Effector memory CD8-positive, alpha-beta T cell (primary cell): ENCODE measurements around the gene SLC16A6.
"Not testable (repeated sequence)": the region's sequence is repeated elsewhere in the genome, so short reads cannot be mapped to it uniquely, and the experiment has no call there.

Source experiments
- ATAC-seq: fragments of 150-1000 bp; cut with Tn5 transposase; replicated peaks from 2 replicates; pipeline ENCODE4 v1.10.0; 2021; ENCODE audit warnings: mild to moderate bottlenecking, moderate library complexity
- DNase-seq, 3 experiments: peaks; one replicate each; pipeline ENCODE4 v3.0.0; 2021
- H3K27ac Mint-ChIP-seq, 2 donors: one replicate each; pipeline ENCODE4 v1.8.0; 2022; ENCODE audit warnings: mild to moderate bottlenecking in 2 of 2, mixed read lengths in 2 of 2, moderate library complexity in 2 of 2
- H3K27me3 Mint-ChIP-seq, 2 donors: one replicate each; pipeline ENCODE4 v1.8.0; 2022; ENCODE audit warnings: mixed read lengths in 2 of 2
- H3K36me3 Mint-ChIP-seq: one replicate; pipeline ENCODE4 v1.8.0; 2022; ENCODE audit warnings: mild to moderate bottlenecking, moderate library complexity, mixed read lengths; ENCODE audit not compliant: insufficient read depth
- H3K4me1 Mint-ChIP-seq, 2 donors: one replicate each; pipeline ENCODE4 v1.8.0; 2022; ENCODE audit warnings: low read depth in 2 of 2, mixed read lengths in 2 of 2
- H3K4me3 Mint-ChIP-seq, 2 donors: one replicate each; pipeline ENCODE4 v1.8.0; 2022; ENCODE audit warnings: mild to moderate bottlenecking in 2 of 2, mixed read lengths in 2 of 2, moderate library complexity in 2 of 2
- H3K9me3 Mint-ChIP-seq, 2 donors: one replicate each; pipeline ENCODE4 v1.8.0; 2022; ENCODE audit warnings: mixed read lengths in 2 of 2
- total RNA-seq, 9 experiments: gene quantifications; one replicate each; lab custom pipeline; 2026; lab: John Stamatoyannopoulos, UW

The SLC16A6 gene
- total RNA-seq = 6.5 to 20.2 (median 14.9) reads per million in 9 experiments

- H3K4me1 Mint-ChIP-seq = peaks cover 44 to 59% of the 10 kb centered on the region in 2 donors
- H3K27me3 Mint-ChIP-seq = no peaks in the 10 kb centered on the region
- H3K4me3 Mint-ChIP-seq = peak within 1 kb of the TSS; percentile 98 to 100
- peak within 1 kb of the TSS; percentile 100 for H3K27ac Mint-ChIP-seq
- no peaks in the 10 kb centered on the region for H3K9me3 Mint-ChIP-seq
- DNase-seq (peak; percentile 80 to 85 (median 80)), ATAC-seq (peak; percentile 55)
- H3K36me3 Mint-ChIP-seq = peaks cover 34% of the 10 kb centered on the region
These were observed at the start of gene SLC16A6, which contains the start of gene ARSG for GRCh38 chr17:68290955-68291835. TSS of gene SLC16A6 (minus strand) at chr17:68291127. CDS start at chr17:68278320, 12,807 bp downstream. TSS of gene ARSG (plus strand) at chr17:68291495. CDS start at chr17:68307494, 15,999 bp downstream.

DNA sequence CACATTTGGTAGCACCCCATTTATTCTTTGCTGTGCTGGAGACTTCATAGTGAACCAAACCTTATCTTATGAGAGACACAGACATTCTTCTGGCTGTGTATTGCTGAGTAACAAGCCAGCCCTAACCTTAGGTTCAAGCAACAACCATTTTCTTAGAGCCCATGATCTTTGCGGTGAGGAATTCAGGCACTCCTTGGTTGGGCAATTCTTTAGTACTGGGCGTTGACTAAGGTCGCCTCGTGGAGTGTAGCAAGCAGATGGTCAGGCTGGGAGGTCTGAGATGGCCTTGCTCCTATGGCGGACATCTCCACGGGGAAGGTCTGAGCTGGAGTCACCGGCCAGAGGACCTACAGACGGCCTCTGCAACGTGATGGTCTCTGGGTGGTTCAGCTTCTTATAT lies 43.5 kb upstream of the SLC16A6 start:
- Mint-ChIP-seq H3K27ac (no peak overlapping the region), H3K4me1 (peaks cover 14 to 21% of the 10 kb centered on the region in 2 donors), H3K4me3 (no peak overlapping the region), H3K36me3 (no peaks in the 10 kb centered on the region), H3K27me3 (no peaks in the 10 kb centered on the region), H3K9me3 (peaks cover 0 to 8% of the 10 kb centered on the region in 2 donors)
- DNase-seq (no peak), ATAC-seq (no peak)

DNA sequence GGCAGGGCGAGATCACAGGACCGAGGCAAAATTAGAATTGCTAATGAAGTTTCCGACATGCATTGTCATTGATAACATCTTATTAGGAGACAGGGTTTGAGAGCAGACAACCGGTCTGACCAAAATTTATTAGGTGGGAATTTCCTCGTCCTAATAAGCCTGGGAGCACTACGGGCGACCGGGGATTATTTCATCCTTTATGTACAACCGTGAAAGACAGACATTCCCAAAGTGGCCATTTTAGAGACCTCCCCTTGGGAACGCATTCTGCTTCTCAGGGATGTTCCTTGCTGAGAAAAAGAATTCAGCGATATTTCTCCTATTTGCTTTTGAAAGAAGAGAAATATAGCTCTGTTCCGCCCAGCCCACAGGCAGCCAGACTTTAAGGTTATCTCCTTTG lies 41.0 kb upstream of the SLC16A6 start:
- DNase-seq, H3K9me3 Mint-ChIP-seq, ATAC-seq, H3K27me3 Mint-ChIP-seq, H3K27ac Mint-ChIP-seq, H3K36me3 Mint-ChIP-seq, H3K4me3 Mint-ChIP-seq: not testable (repeated sequence)
- peaks cover 15 to 19% of the 10 kb centered on the region in 2 donors for H3K4me1 Mint-ChIP-seq

DNA sequence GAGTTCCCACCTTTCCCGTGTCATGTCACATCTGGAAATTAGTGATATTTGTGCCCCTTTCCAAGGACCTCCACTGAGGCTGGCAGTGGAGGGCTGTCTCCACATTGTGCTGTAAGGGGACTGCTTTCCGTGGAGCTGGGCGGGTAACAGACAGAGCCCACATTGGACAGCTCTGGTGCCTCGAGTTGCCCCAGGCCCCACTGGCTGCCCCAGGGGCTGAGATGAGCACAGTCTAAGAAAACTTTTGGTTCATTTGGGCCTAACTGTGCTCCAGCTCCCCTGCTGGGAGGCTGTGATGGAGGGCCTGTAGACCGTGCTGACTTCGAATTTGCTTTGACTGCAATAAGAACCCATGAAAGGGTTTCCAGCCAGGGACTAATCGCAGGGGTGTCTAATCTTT lies 38.4 kb upstream of the SLC16A6 start:
- Mint-ChIP-seq H3K9me3 (peaks cover 0 to 8% of the 10 kb centered on the region in 2 donors), H3K27ac (no peak overlapping the region), H3K36me3 (no peaks in the 10 kb centered on the region), H3K4me1 (peaks cover 20 to 23% of the 10 kb centered on the region in 2 donors), H3K4me3 (no peak overlapping the region), H3K27me3 (no peaks in the 10 kb centered on the region)
- no peak for DNase-seq
- ATAC-seq = no peak

DNA sequence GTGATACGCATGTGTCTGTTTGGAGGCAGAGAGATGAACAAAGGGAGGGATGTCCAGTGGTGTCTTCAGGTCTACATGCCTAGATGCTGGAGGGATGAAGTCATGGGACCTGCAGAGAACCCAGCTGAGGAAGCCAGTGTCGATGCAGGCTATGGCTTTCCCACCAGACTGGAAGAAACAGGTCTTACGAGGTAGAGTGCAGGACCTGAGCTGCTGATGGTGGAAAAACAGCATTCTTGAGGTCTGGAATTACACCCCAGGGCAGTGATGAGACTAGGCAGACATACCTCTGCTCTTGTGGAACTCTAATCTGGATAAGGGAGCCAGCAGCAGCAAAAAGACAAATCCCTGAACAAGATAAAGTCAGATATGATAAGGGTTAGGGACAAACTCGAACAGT lies 37.7 kb upstream of the SLC16A6 start:
- Mint-ChIP-seq H3K36me3 (no peaks in the 10 kb centered on the region), H3K9me3 (peaks cover 0 to 8% of the 10 kb centered on the region in 2 donors), H3K27ac (no peak overlapping the region), H3K27me3 (no peaks in the 10 kb centered on the region), H3K4me3 (no peak overlapping the region), H3K4me1 (peaks cover 23 to 24% of the 10 kb centered on the region in 2 donors)
- ATAC-seq (no peak), DNase-seq (no peak)

DNA sequence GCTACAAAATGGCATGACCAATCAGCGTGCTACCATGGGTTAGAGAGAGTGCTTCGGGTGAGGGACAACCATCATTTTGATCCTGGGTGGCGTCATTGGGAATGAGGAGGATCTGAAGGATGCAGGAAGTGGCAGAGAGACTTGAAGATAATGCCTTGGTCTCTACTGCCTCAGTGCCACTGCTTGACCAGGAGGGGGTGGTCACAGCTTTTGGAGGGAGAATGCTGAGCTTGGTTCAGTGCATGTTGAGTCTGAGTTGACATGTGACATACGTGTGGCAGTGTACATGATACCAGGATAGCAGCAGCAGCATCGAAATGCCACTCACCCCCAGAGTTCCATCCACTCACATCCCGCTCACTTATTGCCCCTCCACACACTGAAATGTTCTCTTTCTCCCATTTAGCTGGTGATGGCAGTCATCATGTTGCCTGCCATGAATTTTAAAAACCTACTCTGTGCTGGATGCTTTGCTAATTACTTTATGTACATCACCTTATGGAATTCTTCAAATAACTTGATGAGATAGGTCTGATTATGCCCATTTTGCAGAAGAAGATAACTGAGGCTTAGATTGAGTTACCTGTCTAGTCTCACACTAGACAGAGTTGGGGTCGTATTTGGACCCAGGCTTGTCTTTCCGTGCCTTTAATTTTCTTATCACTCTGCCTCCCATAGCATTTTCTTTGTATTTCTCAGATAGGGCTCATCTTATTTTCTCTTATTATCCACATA lies 37.1 kb upstream of the SLC16A6 start:
- Mint-ChIP-seq H3K4me3 (no peak overlapping the region), H3K27me3 (no peaks in the 10 kb centered on the region), H3K4me1 (peaks cover 23 to 24% of the 10 kb centered on the region in 2 donors), H3K27ac (peak overlapping the region in 1 of 2 donors; percentile 21), H3K9me3 (peaks cover 0 to 8% of the 10 kb centered on the region in 2 donors), H3K36me3 (no peaks in the 10 kb centered on the region)
- DNase-seq (no peak), ATAC-seq (no peak)

- no peaks in the 10 kb centered on the region for H3K36me3 Mint-ChIP-seq
- DNase-seq (no peak), ATAC-seq (peak; percentile 12)
- peaks cover 21 to 22% of the 10 kb centered on the region in 2 donors for H3K4me1 Mint-ChIP-seq
- peaks cover 0 to 8% of the 10 kb centered on the region in 2 donors for H3K9me3 Mint-ChIP-seq
- H3K27ac Mint-ChIP-seq = peak overlapping the region in 1 of 2 donors; percentile 12
- H3K4me3 Mint-ChIP-seq = no peak overlapping the region
- no peaks in the 10 kb centered on the region for H3K27me3 Mint-ChIP-seq
These were observed 35.8 kb upstream of the SLC16A6 start for GRCh38 chr17:68326681-68327080.

DNA sequence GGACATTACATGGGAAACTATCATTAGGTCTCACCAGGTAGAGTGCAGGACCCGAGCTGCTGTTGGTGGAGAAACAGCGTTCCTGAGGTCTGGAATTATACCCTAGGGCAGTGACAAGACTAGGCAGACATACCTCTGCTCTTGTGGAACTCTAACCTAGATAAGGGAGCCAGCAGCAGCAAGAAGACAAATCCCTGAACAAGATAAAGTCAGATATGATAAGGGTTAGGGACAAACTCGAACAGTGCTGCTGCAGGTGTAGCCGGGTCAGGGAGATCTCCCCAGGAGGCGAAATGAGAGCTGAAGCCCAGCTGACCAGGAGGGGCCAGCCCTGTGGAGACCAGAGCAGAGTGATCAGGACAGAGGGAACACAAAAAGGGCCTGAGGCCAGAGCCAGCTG lies 35.0 kb upstream of the SLC16A6 start:
- Mint-ChIP-seq H3K4me3 (no peak overlapping the region), H3K27me3 (no peaks in the 10 kb centered on the region), H3K4me1 (peaks cover 21 to 22% of the 10 kb centered on the region in 2 donors), H3K36me3 (no peaks in the 10 kb centered on the region), H3K27ac (no peak overlapping the region), H3K9me3 (peaks cover 0 to 8% of the 10 kb centered on the region in 2 donors)
- DNase-seq (no peak), ATAC-seq (no peak)

DNA sequence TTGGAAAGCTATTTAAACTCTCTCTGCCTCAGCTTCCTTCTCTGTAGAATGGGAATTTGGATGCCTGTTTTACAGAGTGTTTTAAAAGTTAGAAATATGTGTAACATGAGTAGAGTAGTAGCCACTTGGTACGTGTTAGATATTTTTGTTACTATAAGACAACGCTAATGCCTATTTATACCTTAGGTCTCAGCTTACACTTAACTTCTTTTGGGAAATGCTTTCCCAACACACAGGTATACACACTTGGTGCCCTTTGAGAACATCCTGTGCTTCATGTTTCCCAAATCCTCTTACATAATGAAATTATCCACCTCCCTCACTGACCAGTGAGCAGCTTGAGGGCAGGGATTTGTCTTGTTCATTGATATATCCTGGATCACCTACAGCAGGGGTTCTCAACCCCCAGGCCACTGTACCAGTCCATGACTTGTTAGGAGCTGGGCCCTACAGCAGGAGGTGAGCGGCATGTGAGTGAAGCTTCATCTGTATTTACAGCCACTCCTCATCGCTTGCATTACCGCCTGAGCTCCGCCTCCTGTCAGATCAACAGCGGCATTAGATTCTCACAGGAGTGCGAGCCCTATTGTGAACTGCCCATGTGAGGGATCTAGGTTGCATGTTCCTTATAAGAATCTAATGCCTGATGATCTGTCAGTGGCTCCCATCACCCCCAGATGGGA lies 33.9 kb upstream of the SLC16A6 start:
- Mint-ChIP-seq H3K27me3 (no peaks in the 10 kb centered on the region), H3K27ac (no peak overlapping the region), H3K36me3 (no peaks in the 10 kb centered on the region), H3K4me1 (peaks cover 27 to 30% of the 10 kb centered on the region in 2 donors), H3K4me3 (no peak overlapping the region), H3K9me3 (no peaks in the 10 kb centered on the region)
- no peak for ATAC-seq
- no peak for DNase-seq

DNA sequence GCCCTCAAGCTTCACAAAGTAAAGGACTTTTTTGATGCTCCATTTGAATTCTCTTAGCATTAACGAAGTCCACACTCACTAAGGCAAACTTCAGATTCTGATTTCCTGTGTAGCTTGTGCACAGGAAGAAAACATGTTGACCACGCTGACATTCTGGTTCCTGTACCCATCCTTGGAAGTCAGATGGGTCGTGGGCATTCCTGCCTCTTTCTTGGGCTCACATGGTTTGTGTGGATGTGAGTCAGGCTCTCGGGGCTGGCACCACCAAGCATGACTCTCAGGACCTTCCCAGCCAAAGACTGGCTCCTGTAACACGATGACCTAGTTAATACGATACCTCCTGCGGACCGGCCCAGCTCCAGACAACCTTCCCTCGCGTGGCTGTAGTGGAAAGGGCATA lies 33.2 kb upstream of the SLC16A6 start:
- H3K9me3 Mint-ChIP-seq = no peaks in the 10 kb centered on the region
- H3K27ac Mint-ChIP-seq = no peak overlapping the region
- H3K27me3 Mint-ChIP-seq = no peaks in the 10 kb centered on the region

DNA sequence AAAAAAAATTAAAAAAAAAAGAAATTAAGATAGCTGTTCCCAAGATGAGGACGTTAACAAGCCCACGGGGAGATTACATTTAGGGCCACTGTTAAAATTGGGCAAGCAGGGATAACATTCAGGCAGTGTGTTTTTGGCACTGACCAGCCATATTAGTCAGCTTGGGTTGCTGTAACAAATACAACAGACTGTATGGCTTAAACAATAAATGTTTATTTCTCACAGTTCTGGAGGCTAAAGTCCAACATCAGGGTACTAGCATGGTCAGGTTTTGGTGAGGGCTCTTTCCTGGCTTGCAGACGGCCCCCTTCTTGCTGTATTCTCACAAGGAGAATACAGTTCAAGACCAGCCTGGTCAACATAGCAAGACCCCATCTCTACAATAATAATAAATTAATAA lies 31.7 kb upstream of the SLC16A6 start:
- Mint-ChIP-seq H3K9me3 (no peaks in the 10 kb centered on the region), H3K27me3 (no peaks in the 10 kb centered on the region), H3K27ac (no peak overlapping the region), H3K4me3 (no peak overlapping the region), H3K36me3 (no peaks in the 10 kb centered on the region), H3K4me1 (peaks cover 31 to 35% of the 10 kb centered on the region in 2 donors)
- DNase-seq (no peak), ATAC-seq (no peak)

More for the DNA sequence above, 33.2 kb upstream of the SLC16A6 start:
- peaks cover 30 to 31% of the 10 kb centered on the region in 2 donors for H3K4me1 Mint-ChIP-seq
- ATAC-seq (no peak), DNase-seq (no peak)
- H3K4me3 Mint-ChIP-seq = no peak overlapping the region
- no peaks in the 10 kb centered on the region for H3K36me3 Mint-ChIP-seq

GRCh38 chr17:68321556-68321954 lies 30.6 kb upstream of the SLC16A6 start:
- H3K27ac Mint-ChIP-seq = no peak overlapping the region
- H3K9me3 Mint-ChIP-seq = no peaks in the 10 kb centered on the region
- no peaks in the 10 kb centered on the region for H3K27me3 Mint-ChIP-seq
- no peak for DNase-seq
- no peaks in the 10 kb centered on the region for H3K36me3 Mint-ChIP-seq
- H3K4me3 Mint-ChIP-seq = no peak overlapping the region
- no peak for ATAC-seq
- peaks cover 31 to 36% of the 10 kb centered on the region in 2 donors for H3K4me1 Mint-ChIP-seq

DNA sequence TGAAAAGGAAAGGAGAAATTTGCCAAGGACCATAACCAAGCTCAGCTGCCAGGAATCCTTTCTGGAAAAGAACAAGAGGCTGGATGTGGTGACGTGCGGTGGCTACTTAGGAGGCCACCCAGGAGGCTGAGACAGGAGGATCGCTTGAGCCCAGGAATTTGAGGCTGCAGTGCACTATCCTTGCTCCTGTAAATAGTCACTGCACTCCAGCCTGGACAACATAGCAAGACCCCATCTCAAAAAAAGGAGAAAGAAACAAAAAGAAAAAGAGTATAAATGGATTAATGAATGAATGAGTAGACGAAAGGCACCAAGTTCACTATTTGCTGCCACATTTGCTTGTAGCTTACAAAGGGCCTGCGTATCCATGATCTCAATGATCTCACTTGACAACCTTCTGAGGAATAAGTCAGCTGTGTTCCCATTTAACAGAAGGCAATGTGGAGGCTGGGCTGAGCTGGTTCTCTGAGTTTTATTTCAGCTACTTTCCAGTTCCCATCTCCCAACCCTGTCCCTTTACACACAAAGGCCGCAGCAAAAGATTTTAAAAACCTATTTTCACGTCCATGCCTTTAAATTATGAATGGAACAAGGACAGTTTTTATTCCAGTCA lies 30.1 kb upstream of the SLC16A6 start:
- no peak for ATAC-seq
- Mint-ChIP-seq H3K27me3 (no peaks in the 10 kb centered on the region), H3K9me3 (no peaks in the 10 kb centered on the region), H3K36me3 (no peaks in the 10 kb centered on the region), H3K4me3 (no peak overlapping the region), H3K27ac (peak overlapping the region in 1 of 2 donors; percentile 54), H3K4me1 (peaks cover 34 to 37% of the 10 kb centered on the region in 2 donors)
- DNase-seq = no peak
